GM12892 (cell line): ENCODE results near the gene PRELID1.

Experiments used
- POLR2A ChIP-seq: IDR thresholded peaks from 2 replicates; pipeline ENCODE4 v1.6.1; 2011; ENCODE audit warnings: low read depth, low read length, control low read depth
- TAF1 ChIP-seq: IDR thresholded peaks from 2 replicates; pipeline ENCODE4 v1.6.1; 2011; ENCODE audit warnings: low read depth, mild to moderate bottlenecking, control low read depth, low read length, borderline replicate concordance

DNA sequence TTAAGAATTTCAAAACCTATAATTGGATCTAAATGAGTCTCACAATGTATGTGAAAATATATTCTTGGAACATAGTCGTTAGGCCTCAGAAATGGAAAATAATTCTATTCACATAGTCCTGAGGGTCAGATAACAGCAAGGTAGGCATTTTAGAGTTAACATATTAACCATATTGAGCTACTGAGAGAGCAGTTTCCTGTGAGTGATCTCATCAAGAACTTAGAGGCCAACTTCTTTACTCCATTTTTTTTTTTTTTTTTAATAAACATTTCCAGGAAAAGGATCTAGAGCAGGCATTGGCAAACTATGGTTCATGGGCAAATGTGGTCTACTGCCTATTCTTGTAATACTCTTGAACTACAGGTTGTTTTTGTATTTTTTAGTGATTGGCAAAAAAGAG is 26.7 kb upstream of the PRELID1 start:
- TF ChIP-seq POLR2A, result no peak
- no peak for TF ChIP-seq TAF1
